OCI-LY7 (cell line): ENCODE results near the gene CRISP3.

Experiments used
- CTCF ChIP-seq: fragments of 200-600 bp; sonication (generic); conservative IDR thresholded peaks from 2 replicates; pipeline ENCODE4 v1.5.1; 2014; ENCODE audit warnings: mild to moderate bottlenecking, antibody characterized with exemption, low read length, moderate library complexity, mixed read lengths
- EZH2phosphoT487 ChIP-seq: fragments of 200-600 bp; sonication (generic); IDR thresholded peaks from 2 replicates; pipeline ENCODE4 v1.6.1; 2018; ENCODE audit warnings: low read depth, borderline replicate concordance, mild to moderate bottlenecking, mixed run types, antibody characterized with exemption, low read length, moderate library complexity, mixed read lengths

- TF ChIP-seq CTCF: no peak
- no peak for TF ChIP-seq EZH2phosphoT487
Observed at GRCh38 chr6:49739423-49739822, 4.8 kb downstream of the CRISP3 start.
